ENCODE measurements around the gene CUL1.

The CUL1 gene

GRCh38 chr7:148789220-148789619 is 90.5 kb downstream of the CUL1 start:
- H3K4me3 ChIP-seq (ENCODE audit: low read depth, low read length): no peak overlapping the region
- DNase-seq (ENCODE audit: low read depth): no peak
- no peak for TF ChIP-seq CTCF (IDR thresholded peaks at IDR 0.05; ENCODE audit: insufficient read depth, low read depth, low read length, missing control alignments)

- no peak for DNase-seq (ENCODE audit: low read depth)
- H3K4me3 ChIP-seq (ENCODE audit: low read depth, low read length): no peak overlapping the region
- TF ChIP-seq CTCF (IDR thresholded peaks at IDR 0.05; ENCODE audit: insufficient read depth, low read depth, low read length, missing control alignments): no peak
These were observed 91.5 kb downstream of the CUL1 start for GRCh38 chr7:148790131-148790726.

GRCh38 chr7:148790850-148791249 is 92.1 kb downstream of the CUL1 start:
- no peak overlapping the region for H3K4me3 ChIP-seq (ENCODE audit: low read depth, low read length)
- no peak for DNase-seq (ENCODE audit: low read depth)
- TF ChIP-seq CTCF (IDR thresholded peaks at IDR 0.05; ENCODE audit: insufficient read depth, low read depth, low read length, missing control alignments): no peak

GRCh38 chr7:148791546-148791945 is 92.8 kb downstream of the CUL1 start:
- no peak overlapping the region for H3K4me3 ChIP-seq (ENCODE audit: low read depth, low read length)
- no peak for TF ChIP-seq CTCF (IDR thresholded peaks at IDR 0.05; ENCODE audit: insufficient read depth, low read depth, low read length, missing control alignments)
- no peak for DNase-seq (ENCODE audit: low read depth)

- TF ChIP-seq CTCF (IDR thresholded peaks at IDR 0.05; ENCODE audit: insufficient read depth, low read depth, low read length, missing control alignments): no peak
- no peak for DNase-seq (ENCODE audit: low read depth)
These were observed 94.9 kb downstream of the CUL1 start for GRCh38 chr7:148793590-148793989.

GRCh38 chr7:148794476-148794875 is 95.8 kb downstream of the CUL1 start:
- no peak for TF ChIP-seq CTCF (IDR thresholded peaks at IDR 0.05; ENCODE audit: insufficient read depth, low read depth, low read length, missing control alignments)
- no peak overlapping the region for H3K4me3 ChIP-seq (ENCODE audit: low read depth, low read length)
- DNase-seq (ENCODE audit: low read depth): no peak

More at GRCh38 chr7:148793590-148793989, 94.9 kb downstream of the CUL1 start:
- H3K4me3 ChIP-seq (ENCODE audit: low read depth, low read length): no peak overlapping the region

- no peak for DNase-seq (ENCODE audit: low read depth)
- TF ChIP-seq CTCF (IDR thresholded peaks at IDR 0.05; ENCODE audit: insufficient read depth, low read depth, low read length, missing control alignments): no peak
- no peak overlapping the region for H3K4me3 ChIP-seq (ENCODE audit: low read depth, low read length)
These were observed 98.1 kb downstream of the CUL1 start for GRCh38 chr7:148796841-148797240.

Data from GM12865 (cell line).